Transverse colon (tissue), 4 donors: ENCODE measurements around the gene MRAS. TPM values are rescaled to one million over a fixed set of nuclear protein-coding genes. Genes with fewer than 3 reads are reported as not detected.

ENCODE experiments used
- DNase-seq: peaks from one replicate; pipeline ENCODE4 v3.0.0-alpha.2; 2019
- H3K27ac ChIP-seq, 4 donors: fragments of 200-600 bp; sonication (generic); 2 replicates each; pipeline ENCODE4 v1.5.1; 2016 to 2018; ENCODE audit warnings: inconsistent platforms in 4 of 4
- H3K27me3 ChIP-seq: fragments of 200-600 bp; sonication (generic); 2 replicates; pipeline ENCODE4 v1.5.1; 2017; ENCODE audit warnings: inconsistent platforms
- H3K36me3 ChIP-seq, 4 donors: fragments of 200-600 bp; sonication (generic); 2 replicates each; pipeline ENCODE4 v1.5.1; 2017 to 2019; ENCODE audit warnings: inconsistent platforms in 4 of 4
- H3K4me1 ChIP-seq, 4 donors: fragments of 200-600 bp; sonication (generic); 2 replicates each; pipeline ENCODE4 v1.5.1; 2017 to 2020; ENCODE audit warnings: inconsistent platforms in 4 of 4
- H3K4me3 ChIP-seq, 4 donors: fragments of 200-600 bp; sonication (generic); 1 replicate in 1 of 4; 2 replicates in 3 of 4; pipeline versions ENCODE4 v1.5.1 to v1.6.1; 2017 to 2019; ENCODE audit warnings: inconsistent platforms in 4 of 4
- H3K9me3 ChIP-seq, 2 donors: fragments of 200-600 bp; sonication (generic); 2 replicates each; pipeline ENCODE4 v1.5.1; 2017 to 2019; ENCODE audit warnings: inconsistent platforms in 2 of 2
- CTCF ChIP-seq, 5 experiments: fragments of 200-600 bp in 3 of 5; fragments of 450-650 bp in 2 of 5; sonication (generic) in 3 of 5; IDR thresholded peaks; 1 replicate in 2 of 5; 2 replicates in 3 of 5; pipeline ENCODE4 v1.5.1; 2016 to 2017; ENCODE audit warnings: antibody characterized with exemption in 5 of 5, inconsistent platforms in 3 of 5, mild to moderate bottlenecking in 2 of 5, moderate library complexity in 1 of 5
- EP300 ChIP-seq: sonication (generic); formaldehyde crosslinking; IDR thresholded peaks from one replicate; pipeline ENCODE4 v1.6.1; 2017; ENCODE audit warnings: antibody characterized with exemption, low read depth
- POLR2A ChIP-seq: fragments of 450-650 bp; IDR thresholded peaks from one replicate; pipeline ENCODE4 v1.6.1; 2016; ENCODE audit warnings: antibody characterized with exemption, mild to moderate bottlenecking, moderate library complexity
- POLR2AphosphoS5 ChIP-seq, 3 donors: sonication (generic); formaldehyde crosslinking; IDR thresholded peaks; one replicate each; pipeline ENCODE4 v1.6.1; 2016; ENCODE audit warnings: antibody characterized with exemption in 3 of 3
- WGBS, 2 donors: methylation state at CpG; one replicate each; pipeline ENCODE4 v1.1.5; 2018; ENCODE audit warnings: low coverage in 1 of 2; 5-methylcytosine and 5-hydroxymethylcytosine counted together
- in situ Hi-C, 4 donors: fragments of 200-750 bp; cut with MboI; loops; one replicate each; pipeline versions ENCODE4 v1.15.0 to v1.15.1; 2017; ENCODE audit warnings: low sequenced_read_pairs in 3 of 4, low pct_ligation_motif_present in 1 of 4, low pct_unique_long_range_greater_than_20kb in 1 of 4
- intact Hi-C: fragments of 100-400 bp; cut with DNase I; formaldehyde crosslinking; loops from one replicate; pipeline ENCODE4 v1.15.1; 2023; ENCODE audit warnings: low total_unique reads
- total RNA-seq, 4 donors: library from RNA; depleted of rRNA; stranded (reverse); fragments of >200 nt; gene quantifications; one replicate each; pipeline ENCODE4 v1.1.0, GENCODE V29; 2016

MRAS gene
- total RNA-seq, 4 donors from 2014 or later, result 3.0 to 9.6 (median 6.3) TPM

GRCh38 chr3:138405001-138405400, 56.6 kb downstream of the MRAS start:
- intact Hi-C loops (no loop called here), in situ Hi-C loops (loop anchor here in 2 of 4 donors (25.0 kb wide), 2 partner anchors 532 to 907 kb away; partner anchors contain the start of genes FOXL2 (in 1 of the 2) and FOXL2NB (in 1 of the 2))
- H3K9me3 ChIP-seq, result no peaks in the 10 kb centered on the region
- no peaks in the 10 kb centered on the region for H3K27me3 ChIP-seq
- H3K36me3 ChIP-seq, result no peaks in the 10 kb centered on the region
- no peaks in the 10 kb centered on the region for H3K4me1 ChIP-seq
- no peak for TF ChIP-seq POLR2AphosphoS5 (IDR thresholded peaks at IDR 0.05)
- TF ChIP-seq EP300, result no peak
- TF ChIP-seq CTCF (IDR thresholded peaks at IDR 0.05), result no peak
- TF ChIP-seq POLR2A, result no peak
- H3K4me3 ChIP-seq, result no peak overlapping the region
- DNase-seq, result no peak
- H3K27ac ChIP-seq, result no peak overlapping the region
- 79 to 84% methylated on average over 3 to 7 of the region's 7 CpGs for WGBS, 2 donors

- no peaks in the 10 kb centered on the region for H3K4me1 ChIP-seq
- no peaks in the 10 kb centered on the region for H3K36me3 ChIP-seq
- H3K4me3 ChIP-seq, result no peak overlapping the region
- no peaks in the 10 kb centered on the region for H3K9me3 ChIP-seq
- TF ChIP-seq CTCF (IDR thresholded peaks at IDR 0.05) (no peak), POLR2A (no peak), EP300 (no peak), POLR2AphosphoS5 (IDR thresholded peaks at IDR 0.05) (no peak)
- H3K27me3 ChIP-seq, result no peaks in the 10 kb centered on the region
- in situ Hi-C loops (loop anchor here in 2 of 4 donors (25.0 kb wide), 2 partner anchors 532 to 907 kb away; partner anchors contain the start of genes FOXL2 (in 1 of the 2) and FOXL2NB (in 1 of the 2)), intact Hi-C loops (no loop called here)
- 68 to 80% methylated on average over 5 of the region's 5 CpGs for WGBS, 2 donors
- no peak overlapping the region for H3K27ac ChIP-seq
- no peak for DNase-seq
Observed at GRCh38 chr3:138405486-138405885, 57.1 kb downstream of the MRAS start.

GRCh38 chr3:138406606-138407005, 58.2 kb downstream of the MRAS start:
- DNase-seq, result no peak
- Histone ChIP-seq H3K36me3 (no peaks in the 10 kb centered on the region), H3K27ac (no peak overlapping the region), H3K4me3 (no peak overlapping the region), H3K9me3 (no peaks in the 10 kb centered on the region), H3K4me1 (no peaks in the 10 kb centered on the region), H3K27me3 (no peaks in the 10 kb centered on the region)
- WGBS, 2 donors, result 56 to 60% methylated on average over 1 to 2 of the region's 2 CpGs
- in situ Hi-C loops (loop anchor here in 2 of 4 donors (25.0 kb wide), 2 partner anchors 531 to 906 kb away; partner anchors contain the start of genes FOXL2 (in 1 of the 2) and FOXL2NB (in 1 of the 2)), intact Hi-C loops (no loop called here)
- TF ChIP-seq POLR2AphosphoS5 (IDR thresholded peaks at IDR 0.05) (no peak), CTCF (IDR thresholded peaks at IDR 0.05) (no peak), POLR2A (no peak), EP300 (no peak)

- no peaks in the 10 kb centered on the region for H3K27me3 ChIP-seq
- WGBS, 2 donors, result 83 to 88% methylated on average over 3 of the region's 3 CpGs
- DNase-seq, result no peak
- H3K9me3 ChIP-seq, result no peaks in the 10 kb centered on the region
- in situ Hi-C loops, result loop anchor here in 2 of 4 donors (25.0 kb wide), 2 partner anchors 530 to 905 kb away; partner anchors contain the start of genes FOXL2 (in 1 of the 2) and FOXL2NB (in 1 of the 2)
- no peak overlapping the region for H3K27ac ChIP-seq
- TF ChIP-seq EP300 (no peak), POLR2AphosphoS5 (IDR thresholded peaks at IDR 0.05) (no peak), POLR2A (no peak), CTCF (IDR thresholded peaks at IDR 0.05) (no peak)
- H3K4me1 ChIP-seq, result no peaks in the 10 kb centered on the region
- no peak overlapping the region for H3K4me3 ChIP-seq
- intact Hi-C loops, result no loop called here
- H3K36me3 ChIP-seq, result no peaks in the 10 kb centered on the region
Observed at GRCh38 chr3:138407236-138407907, 59.0 kb downstream of the MRAS start.
